Lower lobe of right lung (tissue), 2 donors: Measurements from ENCODE around the gene SKP1. TPM values are rescaled to one million over a fixed set of nuclear protein-coding genes. Genes with fewer than 3 reads are reported as not detected.
A peak's percentile ranks its signal among the peaks of the same experiment; 100 is the strongest.

Experiments used
- ATAC-seq, 2 donors: fragments of 200-7000 bp; cut with Tn5 transposase; one replicate each; pipeline ENCODE4 v1.9.1; 2020 to 2022; ENCODE audit warnings: mild to moderate bottlenecking in 2 of 2, moderate library complexity in 2 of 2
- DNase-seq: peaks from one replicate; pipeline ENCODE4 v3.0.0-alpha.2; 2020
- H3K27ac ChIP-seq: fragments of 200-600 bp; one replicate; pipeline ENCODE4 v1.8.0; 2022
- H3K27me3 ChIP-seq: fragments of 200-600 bp; one replicate; pipeline ENCODE4 v1.8.0; 2022; ENCODE audit warnings: low read depth
- H3K36me3 ChIP-seq: fragments of 200-600 bp; one replicate; pipeline ENCODE4 v1.8.0; 2022; ENCODE audit warnings: mild to moderate bottlenecking
- H3K4me1 ChIP-seq: fragments of 200-600 bp; one replicate; pipeline ENCODE4 v1.8.0; 2022
- H3K4me3 ChIP-seq: fragments of 200-600 bp; one replicate; pipeline ENCODE4 v1.8.0; 2022; ENCODE audit warnings: mild to moderate bottlenecking
- H3K9me3 ChIP-seq: fragments of 200-600 bp; one replicate; pipeline ENCODE4 v1.8.0; 2022
- intact Hi-C: fragments of 100-400 bp; cut with DNase I; formaldehyde crosslinking; loops from one replicate; pipeline ENCODE4 v1.11.0; 2022
- total RNA-seq: library from RNA; stranded (reverse); fragmentation: NEBNext Ultra II Directional; extraction: Animal tissue kit (Norgen Biotek cat#: 25700); gene quantifications from one replicate; pipeline ENCODE4 v1.2.1, GENCODE V29; 2021
- TF ChIP-seq, protein P1 (sequence below): fragments of 200-600 bp; IDR thresholded peaks from one replicate; pipeline ENCODE4 v1.8.0; 2022; ENCODE audit warnings: antibody characterized with exemption, mild to moderate bottlenecking
- donor health status: DM: no; HTN: yes; CAD: no; lungs with severe emphysema.

SKP1 gene
- total RNA-seq, 1 donor from 2014 or later: 249 TPM

- DNase-seq: no peak
- Histone ChIP-seq H3K9me3 (no peaks in the 10 kb centered on the region), H3K4me1 (peaks cover 36% of the 10 kb centered on the region), H3K27ac (peak overlapping the region; percentile 24), H3K36me3 (no peaks in the 10 kb centered on the region), H3K4me3 (no peak overlapping the region), H3K27me3 (no peaks in the 10 kb centered on the region)
- ATAC-seq: peak in 1 of 2 donors; percentile 17
- intact Hi-C loops: no loop called here
- TF ChIP-seq, protein P1, sequence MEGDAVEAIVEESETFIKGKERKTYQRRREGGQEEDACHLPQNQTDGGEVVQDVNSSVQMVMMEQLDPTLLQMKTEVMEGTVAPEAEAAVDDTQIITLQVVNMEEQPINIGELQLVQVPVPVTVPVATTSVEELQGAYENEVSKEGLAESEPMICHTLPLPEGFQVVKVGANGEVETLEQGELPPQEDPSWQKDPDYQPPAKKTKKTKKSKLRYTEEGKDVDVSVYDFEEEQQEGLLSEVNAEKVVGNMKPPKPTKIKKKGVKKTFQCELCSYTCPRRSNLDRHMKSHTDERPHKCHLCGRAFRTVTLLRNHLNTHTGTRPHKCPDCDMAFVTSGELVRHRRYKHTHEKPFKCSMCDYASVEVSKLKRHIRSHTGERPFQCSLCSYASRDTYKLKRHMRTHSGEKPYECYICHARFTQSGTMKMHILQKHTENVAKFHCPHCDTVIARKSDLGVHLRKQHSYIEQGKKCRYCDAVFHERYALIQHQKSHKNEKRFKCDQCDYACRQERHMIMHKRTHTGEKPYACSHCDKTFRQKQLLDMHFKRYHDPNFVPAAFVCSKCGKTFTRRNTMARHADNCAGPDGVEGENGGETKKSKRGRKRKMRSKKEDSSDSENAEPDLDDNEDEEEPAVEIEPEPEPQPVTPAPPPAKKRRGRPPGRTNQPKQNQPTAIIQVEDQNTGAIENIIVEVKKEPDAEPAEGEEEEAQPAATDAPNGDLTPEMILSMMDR: no peak
Observed at GRCh38 chr5:134122530-134122929, 54.2 kb downstream of the SKP1 start.

GRCh38 chr5:134120386-134121138, 56.2 kb downstream of the SKP1 start:
- no peaks in the 10 kb centered on the region for H3K9me3 ChIP-seq
- H3K4me3 ChIP-seq: no peak overlapping the region
- no peaks in the 10 kb centered on the region for H3K27me3 ChIP-seq
- intact Hi-C loops: no loop called here
- peaks cover 22% of the 10 kb centered on the region for H3K4me1 ChIP-seq
- H3K36me3 ChIP-seq: no peaks in the 10 kb centered on the region
- ATAC-seq (no peak), DNase-seq (no peak)
- TF ChIP-seq, protein P1: no peak
- no peak overlapping the region for H3K27ac ChIP-seq

GRCh38 chr5:134119720-134120119, 57.0 kb downstream of the SKP1 start:
- DNase-seq (no peak), ATAC-seq (no peak)
- Histone ChIP-seq H3K27me3 (no peaks in the 10 kb centered on the region), H3K27ac (no peak overlapping the region), H3K4me3 (no peak overlapping the region), H3K36me3 (no peaks in the 10 kb centered on the region), H3K9me3 (no peaks in the 10 kb centered on the region), H3K4me1 (peaks cover 17% of the 10 kb centered on the region)
- TF ChIP-seq, protein P1: no peak
- intact Hi-C loops: no loop called here

DNA sequence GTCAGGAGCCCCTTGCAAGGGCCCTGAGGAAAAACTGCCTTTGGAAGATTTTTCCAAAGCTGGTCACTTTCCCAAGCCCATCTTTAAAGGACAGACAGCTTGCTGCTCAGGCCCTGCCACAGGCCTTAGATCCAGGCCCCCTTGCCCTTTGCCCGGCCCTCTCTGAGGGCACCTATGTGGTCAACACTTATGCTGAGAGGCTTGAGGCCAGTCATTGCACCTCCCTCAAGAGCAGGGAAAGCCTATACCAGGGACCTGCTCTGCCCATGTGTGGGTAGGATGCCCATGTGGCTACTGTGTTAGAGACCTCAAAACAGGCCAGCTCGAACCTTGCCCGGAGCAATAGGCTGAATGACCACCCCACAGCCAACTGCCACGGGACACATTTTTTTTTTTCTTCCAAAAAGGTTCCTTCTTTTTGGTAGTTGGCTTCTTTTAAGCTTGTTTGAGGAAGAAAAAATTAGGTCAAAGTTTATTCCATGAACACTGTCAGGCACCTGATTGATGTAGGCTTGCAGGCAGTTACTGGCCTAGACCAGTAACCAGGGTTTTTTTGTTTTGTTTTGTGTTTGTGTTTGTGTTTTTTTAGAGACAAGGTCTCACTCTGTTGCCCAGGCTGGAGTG, 58.4 kb downstream of the SKP1 start:
- intact Hi-C loops: no loop called here
- Histone ChIP-seq H3K9me3 (no peaks in the 10 kb centered on the region), H3K27me3 (peaks cover 3% of the 10 kb centered on the region), H3K27ac (no peak overlapping the region), H3K4me1 (peaks cover 16% of the 10 kb centered on the region), H3K36me3 (no peaks in the 10 kb centered on the region), H3K4me3 (no peak overlapping the region)
- TF ChIP-seq, protein P1: no peak
- ATAC-seq (no peak), DNase-seq (no peak)

DNA sequence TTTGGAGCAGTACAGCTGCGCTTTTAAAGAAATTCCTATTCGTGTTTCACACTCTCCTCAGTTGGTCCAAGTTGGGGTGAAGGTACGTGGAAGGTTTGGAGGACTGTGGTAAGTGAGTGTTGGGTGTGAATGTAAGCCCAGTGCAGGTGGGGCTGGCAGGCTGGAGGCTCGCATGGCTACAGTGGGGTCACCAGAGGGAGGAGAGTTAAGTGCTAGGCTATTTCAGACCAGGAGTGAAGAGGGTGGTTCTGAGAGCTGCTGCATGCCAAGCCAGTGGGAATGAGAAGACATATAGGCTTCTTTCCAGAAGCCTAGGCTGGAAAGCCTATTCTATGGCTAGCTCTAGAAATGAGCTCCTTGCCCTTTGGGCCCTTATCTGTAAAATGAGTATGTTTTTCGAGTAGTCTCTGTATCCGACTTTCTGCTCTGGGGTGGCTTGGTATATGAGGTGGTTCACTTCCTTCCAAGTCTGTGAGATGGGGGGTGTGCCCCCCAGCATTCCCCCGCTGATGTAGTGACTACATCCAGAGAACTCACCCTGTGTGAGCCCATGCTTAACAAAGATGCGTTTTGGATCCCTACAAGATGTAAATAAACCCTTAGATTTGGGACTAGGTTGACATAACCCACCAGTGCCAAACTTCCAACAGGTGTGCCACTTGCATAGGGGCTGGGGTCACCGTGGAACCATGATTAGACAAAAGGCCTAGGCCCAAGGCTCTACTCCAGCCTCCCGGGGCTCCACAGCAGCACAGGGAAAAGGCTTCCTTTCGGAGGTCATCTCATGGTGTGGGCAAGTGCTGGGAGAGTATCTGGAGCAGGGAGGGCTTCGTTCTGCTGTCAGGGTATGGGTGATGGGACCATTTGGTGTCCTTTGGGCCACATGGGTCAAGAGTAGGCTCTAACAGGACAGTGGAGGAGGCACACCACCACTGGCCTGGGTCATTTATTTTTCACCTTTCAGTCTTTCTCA, 59.7 kb downstream of the SKP1 start:
- Histone ChIP-seq H3K27ac (no peak overlapping the region), H3K9me3 (no peaks in the 10 kb centered on the region), H3K4me1 (peaks cover 18% of the 10 kb centered on the region), H3K27me3 (peaks cover 10% of the 10 kb centered on the region), H3K36me3 (no peaks in the 10 kb centered on the region), H3K4me3 (no peak overlapping the region)
- intact Hi-C loops: no loop called here
- DNase-seq: no peak
- no peak for ATAC-seq
- TF ChIP-seq, protein P1: no peak
